ENCODE results near the gene PCDHAC2.

The PCDHAC2 gene

DNA sequence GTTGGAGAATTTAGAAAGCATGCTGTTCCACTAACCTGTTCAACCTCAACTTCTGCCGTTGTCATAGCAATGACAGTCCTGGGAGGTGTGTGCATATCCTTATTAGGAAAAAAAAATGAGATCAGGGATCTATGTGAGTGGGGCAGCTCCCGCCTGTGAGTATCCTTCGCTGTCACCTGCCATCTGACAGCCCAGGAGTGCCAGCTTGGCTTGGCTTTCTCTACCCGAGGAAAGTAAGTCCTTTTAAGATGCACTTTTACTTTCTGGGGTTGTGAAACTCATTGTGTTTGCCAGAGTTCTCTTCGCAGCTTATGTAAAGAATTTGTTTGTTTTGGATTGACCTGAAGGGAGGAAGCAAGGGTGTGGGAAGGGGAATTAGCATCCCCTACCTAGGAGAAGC, 21.8 kb downstream of the PCDHAC2 start:
- DNase-seq: no peak

DNA sequence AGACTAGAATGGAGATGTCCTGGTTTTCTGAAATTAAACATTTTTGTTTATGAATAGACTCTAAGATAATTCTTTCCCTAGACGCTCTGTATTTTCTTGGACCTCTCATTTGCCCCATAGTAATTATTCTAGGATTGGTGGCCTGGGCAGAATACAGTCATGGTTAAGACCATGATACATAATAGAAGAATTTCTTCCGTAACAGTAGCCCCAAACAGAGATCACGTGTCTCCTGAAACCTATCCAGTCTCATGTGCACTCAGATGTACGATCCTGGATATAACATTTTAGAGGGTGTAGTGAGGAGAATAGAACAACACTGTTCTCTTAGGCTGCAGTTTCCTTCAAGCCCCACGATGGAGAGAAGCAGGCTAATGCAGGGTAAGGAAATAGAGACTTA, 22.3 kb downstream of the PCDHAC2 start:
- no peak for DNase-seq

DNA sequence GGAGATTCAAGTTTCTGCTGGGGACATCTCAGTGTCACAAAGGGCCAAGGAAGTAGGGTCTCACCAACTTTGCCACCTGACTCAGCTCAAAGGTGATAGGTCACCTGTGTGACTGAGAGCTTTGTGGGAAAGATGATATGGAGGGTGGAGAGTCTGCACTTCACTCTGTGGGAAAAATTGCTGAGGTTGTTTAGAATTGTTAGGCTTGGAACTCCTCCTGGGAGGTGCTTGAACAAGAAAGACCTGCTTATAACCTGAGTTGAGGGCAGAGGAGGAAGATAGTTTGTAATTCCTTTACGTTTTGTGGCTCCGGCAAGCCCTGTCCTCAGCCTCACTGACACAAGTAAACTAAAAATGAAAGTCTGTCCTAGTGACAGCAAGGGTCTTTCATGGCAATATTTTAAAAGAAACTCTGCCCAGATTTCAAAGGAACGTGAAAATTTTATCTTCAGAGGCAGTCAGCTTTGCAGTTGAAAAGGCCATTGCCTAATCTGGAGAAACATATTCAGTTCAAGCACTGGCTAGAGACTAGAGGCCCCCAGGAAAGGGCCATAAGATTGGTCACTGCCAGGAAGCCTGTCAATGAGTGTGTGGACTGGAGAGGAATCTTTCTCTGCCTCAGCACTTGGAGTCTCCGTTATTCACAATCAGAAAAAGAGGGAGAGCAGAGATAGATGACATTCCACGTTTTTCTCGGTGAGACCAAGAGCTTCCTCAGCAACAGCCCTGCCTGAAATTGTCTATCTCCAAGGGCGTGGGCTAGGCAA, 23.2 kb downstream of the PCDHAC2 start:
- no peak for DNase-seq

DNA sequence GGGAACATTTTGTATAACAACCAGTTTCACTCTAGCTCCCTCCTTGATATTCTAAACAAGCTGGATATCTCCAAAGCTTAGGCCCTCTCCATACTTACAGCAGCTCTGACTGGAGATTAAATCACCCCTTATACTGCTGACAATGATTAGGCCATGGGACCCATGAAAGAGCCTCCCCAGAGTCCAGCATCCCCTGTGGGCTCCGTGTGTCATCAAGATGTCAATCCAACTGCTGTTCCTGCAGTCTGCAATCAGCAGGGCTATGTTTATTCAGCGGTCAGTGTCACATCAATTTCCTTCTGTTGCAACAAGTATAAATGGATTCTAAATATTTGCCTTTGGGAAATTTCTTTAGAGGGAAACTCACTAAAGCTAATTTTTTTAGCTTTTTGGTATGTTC, 26.6 kb downstream of the PCDHAC2 start:
- DNase-seq: no peak

DNA sequence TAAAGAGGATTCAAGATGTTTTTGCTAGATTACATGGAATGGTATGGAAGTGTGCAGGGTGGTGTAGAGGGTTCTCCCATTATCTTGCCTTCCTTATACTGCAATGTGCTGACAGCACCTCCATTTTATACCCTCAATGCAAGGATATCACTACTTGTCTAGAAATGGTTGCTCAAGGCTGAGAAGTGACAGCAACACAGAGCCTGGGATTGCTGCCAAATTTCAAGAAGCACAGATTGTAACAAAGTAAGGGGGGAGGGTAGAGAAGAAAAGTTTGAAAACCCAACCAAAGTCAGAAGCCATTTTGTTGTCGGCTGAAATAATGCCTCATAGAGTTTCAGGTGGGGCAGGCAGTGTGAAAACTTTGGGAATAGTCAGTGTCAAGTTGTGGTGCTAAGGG, 29.8 kb downstream of the PCDHAC2 start:
- DNase-seq: no peak

DNA sequence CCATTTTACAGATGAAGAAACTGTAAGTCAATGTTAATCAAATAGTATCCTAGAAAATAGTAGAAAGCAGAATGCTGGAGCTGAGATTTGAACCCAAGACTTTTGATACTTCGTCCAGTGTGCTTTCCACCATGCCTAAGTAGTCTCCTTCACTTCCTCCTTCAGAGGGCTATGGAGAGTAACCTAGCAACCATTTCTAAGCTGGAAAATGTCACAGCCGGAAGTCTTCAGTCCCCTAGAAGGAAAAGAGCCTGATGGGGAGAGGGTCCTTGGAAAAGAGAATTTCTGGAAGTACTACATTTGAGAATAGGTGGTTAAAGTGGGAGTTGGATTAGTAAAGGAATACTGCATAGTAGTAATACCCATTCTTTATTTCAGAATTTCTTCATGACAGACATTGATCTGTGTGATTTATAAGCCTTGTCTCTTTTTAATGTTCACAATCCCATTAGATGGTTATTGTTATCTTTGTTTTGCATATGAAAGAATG, 32.7 kb downstream of the PCDHAC2 start:
- no peak for DNase-seq

DNA sequence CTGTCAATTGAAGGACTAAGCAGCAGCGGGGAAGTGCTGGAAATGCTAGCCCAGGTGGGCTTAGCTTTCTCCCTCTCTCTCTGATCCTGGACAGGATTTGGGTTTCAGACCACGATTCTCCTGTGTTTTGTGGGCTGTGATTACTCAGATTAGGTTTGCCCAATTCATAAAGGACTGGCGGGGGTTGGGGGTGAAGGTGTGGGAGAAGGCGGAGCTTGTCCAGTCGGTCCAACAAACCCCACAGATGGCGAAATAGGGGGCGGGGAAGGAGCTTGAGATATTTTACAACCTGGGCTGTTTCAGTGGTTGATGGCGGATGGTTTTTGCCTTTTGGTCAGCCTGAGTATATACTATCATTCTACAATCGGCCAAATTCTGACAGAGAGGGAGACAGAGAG, 35.2 kb downstream of the PCDHAC2 start:
- DNase-seq: no peak

DNA sequence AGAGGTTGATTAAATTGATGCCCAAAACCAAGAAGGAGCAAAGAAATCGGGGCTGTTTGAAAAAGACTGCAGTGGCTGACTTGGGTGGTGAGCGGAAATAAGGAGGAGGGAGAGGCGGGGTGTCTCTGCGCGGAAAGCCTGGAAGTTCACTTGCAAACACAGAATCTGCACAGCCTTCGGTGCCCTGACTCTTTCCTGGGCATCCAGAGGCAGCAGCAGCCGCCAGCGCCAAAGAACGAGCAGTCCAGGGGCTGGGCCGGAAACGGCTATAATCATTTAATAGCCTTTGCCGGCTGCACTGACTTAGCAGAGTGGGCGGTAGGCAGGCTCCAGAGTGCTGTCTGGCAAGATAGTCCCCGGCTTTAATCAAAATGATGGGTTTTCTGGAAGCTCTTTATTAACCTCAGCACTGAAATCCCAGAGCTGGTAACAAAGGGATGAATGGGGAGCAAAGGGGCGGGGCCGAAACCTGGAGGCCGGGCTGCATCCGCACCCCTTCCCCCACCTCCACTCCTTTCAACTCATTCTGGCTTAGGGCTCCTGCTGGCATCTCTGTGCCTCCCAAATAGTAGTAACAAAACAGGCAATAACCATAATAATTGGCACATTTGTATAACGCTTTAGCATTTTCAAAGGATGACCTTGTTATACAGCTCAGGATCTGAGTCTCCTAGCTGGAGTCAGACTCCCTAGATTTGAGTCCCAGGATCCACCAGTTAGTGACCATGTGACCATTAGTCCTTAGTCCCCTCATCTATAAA, 35.7 kb downstream of the PCDHAC2 start:
- DNase-seq: no peak

DNA sequence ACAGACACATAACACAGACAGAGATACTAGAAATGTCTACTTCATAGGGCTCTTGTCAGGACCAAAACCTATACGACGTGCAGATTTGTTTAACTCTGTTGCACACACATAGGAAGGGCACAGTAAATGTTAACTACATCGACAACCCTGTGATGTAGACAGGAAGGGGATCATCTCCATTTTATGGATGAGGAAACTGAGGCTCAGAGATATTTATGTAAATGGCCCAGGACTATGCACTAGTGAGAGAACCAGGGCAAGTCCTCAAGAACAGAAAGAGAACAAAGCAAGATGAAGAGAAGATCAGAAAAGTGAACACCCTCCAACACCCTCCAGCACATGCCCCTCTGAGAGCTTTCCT, 36.3 kb downstream of the PCDHAC2 start:
- no peak for DNase-seq

DNA sequence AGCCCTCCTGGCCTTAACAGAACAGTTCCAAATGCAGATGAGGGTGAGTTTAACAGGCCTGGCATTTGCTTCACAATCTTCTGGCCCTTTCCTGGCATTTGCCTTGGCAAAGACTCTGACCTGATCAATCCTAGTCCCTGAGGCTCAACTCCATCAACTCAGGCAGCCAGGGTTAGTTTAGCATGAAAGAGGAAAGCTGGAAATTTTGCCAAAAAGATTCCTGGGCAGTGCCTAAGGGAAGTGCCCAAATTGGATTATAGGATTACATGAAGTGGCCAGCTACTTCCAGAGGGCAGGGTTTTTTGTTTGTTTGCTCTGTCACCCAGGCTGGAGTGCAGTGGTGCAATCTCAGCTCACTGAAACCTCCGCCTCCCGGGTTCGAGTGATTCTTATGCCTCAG, 36.8 kb downstream of the PCDHAC2 start:
- DNase-seq: no peak

DNA sequence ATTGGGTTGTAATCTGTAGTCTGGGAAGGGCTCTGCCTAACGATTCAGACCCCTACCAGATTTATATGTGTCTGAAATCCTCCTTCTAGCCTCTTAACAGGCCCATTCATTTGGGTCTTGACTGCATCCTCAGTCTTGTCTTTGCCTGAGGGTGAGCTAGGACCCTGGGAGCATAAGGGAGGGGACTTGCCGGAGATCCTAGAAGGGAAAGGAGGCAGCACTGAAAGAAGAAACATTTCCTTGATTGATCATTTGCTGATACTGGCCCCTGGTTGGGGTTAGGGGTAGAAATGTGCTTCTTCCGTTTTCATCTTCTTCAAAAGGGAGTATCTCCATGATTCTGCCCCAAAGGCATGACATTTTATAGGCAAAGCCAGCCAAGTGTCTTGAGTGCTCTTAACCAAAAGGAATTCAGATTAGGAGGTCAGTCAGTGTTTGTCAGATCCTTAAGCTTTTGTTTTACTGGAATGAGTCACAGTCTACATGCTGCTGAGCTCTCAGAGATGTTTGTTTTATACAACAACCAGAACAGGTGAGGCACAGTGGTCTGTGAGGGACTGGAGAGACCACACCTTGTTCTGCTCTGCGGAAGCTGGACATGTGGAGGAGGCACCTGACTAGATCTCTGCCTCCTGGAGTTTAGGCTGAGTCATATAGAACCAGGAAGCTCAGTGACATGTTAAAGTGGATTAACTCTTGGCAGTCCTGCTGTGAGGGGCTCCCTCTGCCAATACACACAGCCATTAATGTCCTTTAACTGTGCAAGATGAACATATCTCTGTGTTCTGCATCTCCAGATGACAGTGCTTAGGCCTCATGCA, 37.7 kb downstream of the PCDHAC2 start:
- DNase-seq: no peak

DNA sequence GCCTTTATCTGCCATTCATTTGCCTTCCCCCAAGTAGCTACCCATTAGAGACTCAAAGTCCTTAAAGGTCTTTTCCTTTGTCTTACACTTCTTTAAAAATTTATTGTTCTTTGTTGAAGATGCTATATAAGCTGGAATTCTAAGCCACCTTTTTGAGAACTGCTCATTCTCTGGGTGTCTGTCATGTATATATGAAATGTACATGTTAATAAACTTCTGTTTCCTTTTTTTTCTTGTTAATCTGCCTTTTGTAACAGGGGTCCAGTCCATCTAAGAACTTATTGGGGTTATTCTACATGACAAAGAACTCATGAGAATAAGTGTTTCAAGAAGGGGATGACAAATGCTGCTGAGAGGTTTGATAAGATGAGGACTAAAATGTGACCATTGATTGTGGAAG, 41.5 kb downstream of the PCDHAC2 start:
- DNase-seq: no peak

DNA sequence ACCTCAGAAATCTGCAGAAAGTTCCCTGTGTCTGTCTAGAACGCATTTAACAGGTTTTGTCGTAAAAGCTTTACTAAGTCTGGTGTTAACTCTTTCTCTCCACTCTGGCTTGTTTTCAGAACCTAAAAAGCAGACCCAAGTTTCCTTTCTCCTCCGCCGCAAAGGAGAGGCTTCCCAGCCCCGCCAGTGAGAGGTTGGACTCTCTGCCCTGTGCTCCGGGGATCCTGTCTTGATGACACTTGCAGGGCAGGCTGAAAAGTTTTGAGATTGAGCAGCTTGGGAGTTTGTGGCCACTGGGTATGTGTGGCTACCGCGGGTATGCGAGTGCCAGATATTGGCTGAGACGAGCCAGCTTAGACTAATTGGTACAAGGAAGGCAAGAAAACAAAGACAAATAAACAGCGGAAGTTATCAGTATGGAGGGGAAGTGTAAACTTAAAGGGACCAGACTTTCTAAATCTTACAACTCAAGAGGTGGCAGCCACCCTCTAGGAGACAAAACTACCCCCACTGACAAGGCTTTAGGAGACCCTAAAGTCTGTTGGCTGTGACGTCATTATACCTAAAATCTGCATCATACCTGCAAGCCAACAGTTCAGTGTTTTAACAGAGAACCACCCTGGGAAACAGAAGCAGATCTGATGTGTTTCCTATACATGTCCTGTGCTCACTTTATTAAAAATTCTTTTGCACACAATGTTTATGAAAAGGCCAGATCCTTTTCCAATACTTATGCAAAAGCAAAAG, 43.9 kb downstream of the PCDHAC2 start:
- DNase-seq: no peak

DNA sequence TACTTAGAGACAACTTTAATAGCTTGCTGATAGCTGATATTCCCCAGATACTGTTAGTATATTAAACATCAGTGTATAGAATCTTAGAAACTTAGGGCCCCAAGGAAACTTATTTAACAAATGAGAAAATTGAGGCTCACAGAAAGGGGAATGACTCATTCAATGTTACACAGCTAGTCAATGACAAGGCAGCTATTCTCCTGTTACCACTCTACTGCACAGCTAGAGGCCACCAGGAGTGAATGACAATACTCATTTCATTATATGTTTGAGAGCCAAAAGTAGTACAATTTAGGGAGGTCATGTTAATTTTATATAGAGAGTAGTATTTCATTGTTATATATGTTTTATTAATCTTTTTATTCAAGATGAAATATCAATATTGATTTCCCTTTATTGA, 51.7 kb downstream of the PCDHAC2 start:
- DNase-seq: no peak
